GM18505 (cell line): ENCODE measurements around the gene CYP1B1.
"Not testable (repeated sequence)": the region's sequence is repeated elsewhere in the genome, so short reads cannot be mapped to it uniquely, and the experiment has no call there.

Experiments used
- ATAC-seq: cut with Tn5 transposase; IDR thresholded peaks from one replicate; pipeline ENCODE4 v1.9.1; 2021; ENCODE audit not compliant: unreplicated experiment
- POLR2A ChIP-seq: IDR thresholded peaks from 4 replicates; pipeline ENCODE4 v1.6.1; 2011; ENCODE audit warnings: borderline replicate concordance; ENCODE audit not compliant: insufficient read depth, insufficient read length; ENCODE audit errors: extremely low read depth

Gene CYP1B1

DNA sequence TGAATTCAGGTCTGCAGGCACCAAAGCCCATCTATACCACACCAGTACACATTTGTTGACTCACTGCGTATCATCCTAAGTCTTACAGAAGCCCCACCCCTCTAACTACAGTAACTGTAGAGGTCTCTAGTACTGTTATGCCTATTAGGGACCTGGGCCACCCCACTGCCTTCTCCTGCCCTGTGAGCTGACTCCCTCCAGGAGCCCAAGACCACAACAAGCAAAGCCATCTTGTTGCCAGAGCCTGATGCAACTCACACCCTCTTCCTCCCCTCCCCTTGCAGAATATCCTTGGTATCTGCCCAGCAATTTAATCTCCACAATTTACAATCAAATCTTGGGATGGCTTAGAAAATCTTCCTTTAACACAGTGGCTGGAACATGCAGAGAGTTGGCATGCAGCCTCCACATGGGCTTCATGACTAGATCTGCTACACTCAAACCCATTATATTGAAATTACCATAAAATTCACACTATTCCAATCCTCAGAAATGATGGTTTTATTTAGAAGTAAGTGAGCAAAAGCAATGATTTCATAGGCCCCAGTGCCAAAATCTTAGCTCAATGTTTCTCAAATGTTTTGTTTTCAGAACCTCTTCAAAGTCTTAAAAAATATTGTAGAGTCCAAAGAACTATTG, 17.7 kb upstream of the CYP1B1 start:
- ATAC-seq = no peak
- TF ChIP-seq POLR2A = no peak

DNA sequence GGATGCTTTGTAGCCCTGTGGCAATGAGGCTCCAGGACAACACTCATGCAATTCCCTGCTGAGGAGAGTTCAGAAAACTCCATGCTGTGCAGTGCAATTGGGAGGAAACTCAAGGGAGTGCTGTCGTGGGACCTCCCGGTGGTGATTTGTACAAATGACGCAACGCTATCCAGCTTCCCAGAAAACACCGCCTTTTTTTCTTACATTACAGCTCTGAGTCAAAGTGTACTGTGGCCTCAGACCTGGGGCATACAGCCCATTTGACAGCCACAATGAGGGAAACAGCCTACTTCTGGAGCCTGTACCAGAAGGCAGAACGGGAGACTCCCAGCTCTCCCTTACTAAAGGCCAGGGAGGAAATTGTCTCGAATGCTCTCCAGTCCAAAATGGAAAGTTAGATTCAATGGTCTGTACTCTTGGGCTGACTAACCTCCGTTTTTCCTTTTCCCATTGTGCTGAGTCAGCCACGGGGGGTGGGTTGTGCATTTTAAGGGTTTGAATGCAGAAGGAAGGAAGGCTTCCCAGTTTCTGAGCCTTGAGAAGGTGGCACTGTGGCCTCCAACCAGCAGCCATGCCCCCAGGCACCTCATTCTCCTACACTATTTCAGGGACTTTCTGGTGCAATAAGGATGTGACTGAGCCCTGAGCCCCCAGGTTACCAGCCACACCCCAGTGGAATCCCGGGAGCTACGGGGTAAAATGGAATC, 16.4 kb upstream of the CYP1B1 start:
- no peak for TF ChIP-seq POLR2A
- ATAC-seq = no peak

DNA sequence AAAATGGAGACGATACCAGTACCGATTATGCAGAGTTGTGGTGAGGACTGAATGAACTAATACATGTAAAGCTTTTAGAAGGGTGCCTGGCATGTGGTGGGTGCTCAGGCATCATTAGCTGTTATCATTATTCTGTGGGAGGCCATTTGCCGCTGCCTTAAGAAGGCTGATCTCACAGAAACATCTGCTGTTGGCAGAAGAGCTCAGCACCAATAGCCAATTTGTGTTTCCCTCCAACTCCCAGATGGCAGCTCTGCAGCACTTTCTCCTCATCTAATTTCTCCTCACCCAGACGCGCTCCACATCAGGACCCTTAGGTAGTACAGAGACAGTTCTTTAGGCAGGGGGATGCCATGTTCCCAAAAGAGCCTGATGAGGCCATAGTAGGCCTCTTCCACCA, 15.8 kb upstream of the CYP1B1 start:
- no peak for TF ChIP-seq POLR2A
- ATAC-seq = no peak

DNA sequence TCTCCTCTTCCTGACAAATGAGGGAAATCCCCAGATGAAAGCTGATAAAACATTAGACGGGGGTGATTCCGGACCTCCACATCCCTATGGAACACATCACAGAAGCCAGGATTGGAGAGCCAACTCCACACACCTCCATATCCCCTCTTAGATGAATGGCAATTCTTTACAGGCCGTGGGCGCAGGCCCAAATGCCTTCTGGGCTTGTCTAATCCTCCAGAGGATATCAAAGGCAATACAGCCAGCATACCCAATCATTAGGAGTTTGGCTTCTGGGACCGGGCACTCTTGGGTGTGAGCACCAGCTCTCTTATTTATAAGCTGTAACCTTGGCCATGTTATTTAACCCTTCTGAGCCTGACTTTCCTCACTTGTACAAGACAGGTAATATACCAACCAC, 15.0 kb upstream of the CYP1B1 start:
- ATAC-seq = no peak
- no peak for TF ChIP-seq POLR2A

DNA sequence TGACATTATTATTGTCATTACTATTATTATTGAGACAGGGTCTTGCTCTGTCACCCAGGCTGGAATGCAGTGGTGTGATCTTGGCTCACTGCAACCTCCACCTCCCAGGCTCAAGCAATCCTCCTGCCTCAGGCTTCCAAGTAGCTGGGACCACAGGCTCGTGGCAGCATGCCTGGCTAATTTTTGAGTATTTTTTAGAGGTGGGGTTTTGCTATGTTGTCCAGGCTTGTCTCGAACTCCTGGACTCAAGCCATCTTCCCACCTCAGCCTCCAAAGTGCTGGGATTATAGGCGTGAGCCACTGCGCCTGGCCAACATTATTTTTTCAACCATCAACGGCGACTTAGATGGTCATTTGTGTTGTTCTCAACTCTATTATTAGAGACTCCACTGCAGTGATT, 14.3 kb upstream of the CYP1B1 start:
- ATAC-seq = not testable (repeated sequence)

DNA sequence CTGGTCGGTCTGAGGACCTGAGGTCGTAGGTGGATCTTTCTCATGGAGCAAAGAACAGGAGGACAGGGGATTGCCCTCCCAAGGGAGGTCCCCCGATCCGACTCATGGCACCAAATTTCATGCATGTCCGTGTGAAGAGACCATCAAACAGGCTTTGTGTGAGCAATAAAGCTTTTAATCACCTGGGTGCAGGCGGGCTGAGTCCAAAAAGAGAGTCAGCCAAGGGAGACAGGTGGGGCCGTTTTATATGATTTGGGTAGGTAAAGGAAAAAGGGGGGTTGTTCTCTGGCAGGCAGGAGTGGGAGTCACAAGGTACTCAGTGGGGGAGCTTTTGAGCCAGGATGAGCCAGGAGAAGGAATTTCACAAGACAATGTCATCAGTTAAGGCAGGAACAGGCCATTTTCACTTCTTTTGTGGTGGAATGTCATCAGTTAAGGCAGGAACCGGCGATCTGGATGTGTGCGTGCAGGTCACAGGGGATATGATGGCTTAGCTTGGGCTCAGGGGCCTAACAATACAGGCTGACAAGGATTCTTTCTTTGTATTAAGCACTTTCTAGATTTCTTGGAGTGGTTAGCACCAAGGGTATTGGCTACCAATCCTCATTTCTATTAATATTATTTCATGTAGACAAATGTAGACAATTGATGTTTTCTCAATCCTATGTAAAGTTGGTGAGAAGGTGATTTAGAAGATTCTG, 10.2 kb upstream of the CYP1B1 start:
- ATAC-seq = not testable (repeated sequence)

DNA sequence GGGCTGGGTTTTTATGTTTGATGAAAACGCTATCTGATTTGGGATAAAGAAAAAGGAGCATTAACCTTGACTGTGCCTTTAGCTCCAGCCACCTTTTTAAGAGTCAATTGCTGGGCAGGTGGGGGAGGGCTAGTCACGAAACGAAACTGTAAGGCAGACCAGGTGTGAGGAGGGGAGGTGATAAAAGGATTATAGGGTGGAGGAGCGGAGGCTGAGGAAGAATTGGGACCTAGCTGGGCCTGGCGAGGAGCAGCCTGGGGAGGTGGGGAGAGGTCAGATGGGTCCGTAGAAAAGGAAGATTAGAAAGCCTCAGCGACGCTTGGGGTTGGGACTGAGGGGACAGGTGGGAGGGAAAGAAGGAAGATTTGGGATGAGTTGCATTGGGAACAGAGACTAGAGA, 8.6 kb upstream of the CYP1B1 start:
- ATAC-seq = not testable (repeated sequence)

DNA sequence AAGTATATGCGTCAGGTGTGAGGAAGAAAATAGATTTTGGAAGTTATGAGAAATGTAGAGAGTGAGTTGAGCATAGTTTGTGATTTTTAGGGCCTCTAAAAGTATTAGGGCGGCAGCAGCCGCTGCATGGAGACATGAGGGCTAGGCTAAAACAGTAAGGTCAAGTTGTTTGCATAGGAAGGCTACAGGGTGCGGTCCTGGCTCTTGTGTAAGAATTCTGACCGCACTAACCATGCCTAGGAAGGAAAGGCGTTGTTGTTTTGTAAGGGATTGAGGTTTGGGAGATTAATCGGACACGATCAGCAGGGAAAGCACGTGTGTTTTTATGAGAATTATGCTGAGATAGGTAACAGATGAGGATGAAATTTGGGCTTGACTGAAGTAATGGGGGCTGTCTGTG, 6.8 kb upstream of the CYP1B1 start:
- ATAC-seq = not testable (repeated sequence)

DNA sequence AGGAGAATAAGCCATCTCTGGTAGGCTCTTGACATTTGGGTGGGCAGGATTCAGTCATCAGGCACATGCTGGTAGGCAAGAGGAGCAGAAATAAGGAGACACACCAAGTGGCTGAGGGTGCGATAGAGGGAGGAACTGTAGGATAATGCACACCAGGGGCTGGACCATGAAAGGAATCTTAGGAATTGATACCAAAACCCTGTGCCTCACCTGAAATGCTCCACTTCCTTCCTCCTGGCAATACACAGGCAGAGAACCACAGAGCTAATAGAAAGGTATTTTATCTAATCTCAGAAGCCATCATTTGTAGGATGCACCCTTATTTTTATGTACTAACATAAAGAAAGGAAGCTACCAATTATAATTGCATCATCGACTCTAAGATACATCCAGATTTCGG, 4.4 kb upstream of the CYP1B1 start:
- no peak for TF ChIP-seq POLR2A
- no peak for ATAC-seq

DNA sequence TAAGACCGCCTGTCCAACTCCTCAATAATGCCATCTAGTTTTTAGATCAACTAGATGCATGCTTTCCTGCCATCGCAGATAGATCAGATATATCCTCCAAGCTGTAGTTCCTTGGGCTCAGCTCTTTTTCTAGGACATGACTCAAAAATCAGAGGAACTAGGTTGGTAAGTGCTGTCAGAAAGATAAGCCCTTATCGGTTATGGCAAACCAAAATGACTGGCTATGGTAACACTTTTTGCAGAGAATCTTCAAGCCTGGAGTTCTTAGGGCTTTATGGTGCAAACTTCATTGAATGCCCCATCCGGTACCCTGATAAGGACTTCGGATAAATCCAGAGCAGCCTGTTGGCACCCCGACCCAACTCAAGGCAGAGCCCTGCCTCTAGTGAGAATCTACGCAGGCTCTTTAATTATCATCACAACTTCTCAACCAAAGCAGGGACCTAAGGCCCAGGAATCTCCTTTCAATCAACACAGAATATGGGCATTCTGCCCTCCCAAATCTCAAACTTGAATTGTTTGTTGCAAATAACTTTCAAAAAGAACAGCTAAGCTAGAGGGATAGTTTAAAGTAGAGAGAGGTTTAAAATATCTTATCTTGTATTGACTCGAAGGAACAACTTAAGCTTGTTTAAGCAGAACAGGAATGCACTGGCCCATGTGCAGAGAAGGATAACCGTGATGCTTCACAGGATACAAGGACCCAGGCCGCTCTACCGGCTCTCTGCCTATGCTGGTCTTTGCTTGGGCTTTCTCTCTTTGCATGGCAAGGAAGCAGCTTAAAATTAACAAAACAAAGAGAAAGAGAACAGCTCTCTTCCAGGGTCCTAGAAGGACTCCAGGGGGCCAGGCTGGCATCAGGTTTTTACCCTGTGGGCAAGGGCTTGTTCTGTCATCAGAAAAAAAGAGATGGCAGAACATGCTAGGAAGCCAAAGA, 3.4 kb upstream of the CYP1B1 start:
- TF ChIP-seq POLR2A = no peak
- no peak for ATAC-seq

DNA sequence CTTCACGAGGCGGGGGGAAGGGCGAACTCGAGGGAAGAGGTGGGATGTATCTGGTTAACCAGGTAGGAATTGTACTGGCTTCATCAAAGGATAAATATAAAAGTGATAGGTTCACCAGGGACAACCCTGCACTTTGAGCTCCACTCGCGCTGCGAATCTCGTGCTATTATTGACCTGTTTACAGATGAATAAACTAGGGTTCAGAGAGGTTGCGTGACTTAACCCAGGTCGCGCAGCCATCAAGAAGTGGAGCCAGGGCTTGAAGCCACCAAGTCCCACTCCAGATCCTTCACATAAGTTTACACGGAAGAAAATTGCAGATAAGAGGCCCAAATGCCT, 1.4 kb upstream of the CYP1B1 start:
- ATAC-seq = no peak
- TF ChIP-seq POLR2A = no peak

DNA sequence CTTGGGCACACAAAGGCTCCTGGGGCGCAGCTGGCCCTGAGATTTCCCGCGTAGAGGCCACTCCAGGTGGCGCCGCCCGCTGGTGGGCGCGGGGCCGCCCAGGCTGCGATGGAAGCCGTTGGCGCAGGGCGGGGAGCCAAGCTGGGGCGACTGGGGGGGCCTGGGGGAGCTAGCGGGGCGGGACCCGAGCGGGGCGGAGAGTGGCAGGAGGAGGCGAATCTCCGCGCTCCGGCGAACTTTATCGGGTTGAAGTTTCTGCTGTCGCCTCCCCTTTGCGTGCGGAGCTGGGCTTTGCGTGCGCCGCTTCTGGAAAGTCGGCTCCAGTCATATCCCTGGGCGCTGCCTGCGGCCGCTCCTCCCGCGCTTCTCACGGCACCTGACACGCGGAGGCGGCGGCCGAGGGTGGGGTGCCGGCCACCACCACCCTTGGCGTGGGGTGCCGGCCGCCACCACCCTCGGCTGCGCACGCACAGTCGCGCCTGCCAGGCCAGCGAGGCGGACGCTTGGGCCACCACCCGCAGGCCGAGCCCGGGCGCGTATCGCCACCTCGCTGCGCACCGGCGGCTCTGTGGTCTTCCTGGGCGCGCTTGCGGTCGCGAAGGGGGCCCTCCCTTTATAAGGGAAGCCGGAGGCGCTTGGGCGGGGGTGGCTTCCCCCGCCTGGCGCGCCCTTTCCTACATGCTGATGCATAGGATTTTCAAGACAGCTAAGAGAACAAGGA, 919 bp upstream of the CYP1B1 start:
- peak; percentile 25 for TF ChIP-seq POLR2A
- peak; percentile 54 for ATAC-seq

DNA sequence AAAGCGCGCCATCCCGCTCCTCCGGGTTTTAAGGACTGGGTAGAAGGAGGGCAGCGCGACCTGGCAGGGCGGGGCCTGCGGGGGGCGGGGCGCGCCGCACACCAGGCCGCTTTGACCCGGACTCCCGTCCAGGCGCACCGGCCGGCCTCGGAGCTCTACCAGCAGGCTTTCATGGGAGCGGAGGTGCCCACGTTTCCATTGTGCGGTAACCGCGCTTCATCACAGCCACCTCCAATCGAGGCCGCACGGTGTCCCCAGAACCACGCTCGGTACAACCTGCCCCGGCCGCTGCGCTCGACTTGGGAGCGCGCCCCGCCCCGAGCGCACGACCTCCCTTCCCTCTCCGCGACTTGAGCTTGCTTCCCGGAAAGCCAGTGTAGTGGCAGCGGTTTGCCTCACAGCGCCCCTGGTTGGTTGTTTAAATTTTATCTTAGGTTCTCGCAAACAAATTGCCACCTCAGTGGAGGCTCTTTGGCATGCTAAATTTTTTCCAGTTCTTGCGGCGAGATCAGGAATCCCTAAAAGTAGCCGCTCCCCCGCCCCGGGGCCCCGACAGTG, 280 bp upstream of the CYP1B1 start:
- ATAC-seq = peak; percentile 47
- TF ChIP-seq POLR2A = peak; percentile 36
